ENCODE results near the gene CACNA1E.

Gene CACNA1E

GRCh38 chr1:181701891-181702290 is 218.6 kb downstream of the CACNA1E start:
- H4K20me1 ChIP-seq (ENCODE audit: low read depth, low read length) = no peaks in the 10 kb centered on the region
- H3K27me3 ChIP-seq (ENCODE audit: low read length) = no peaks in the 10 kb centered on the region
- H3F3A ChIP-seq (ENCODE audit: insufficient read depth) = no peaks in the 10 kb centered on the region
- no peaks in the 10 kb centered on the region for H3K9me2 ChIP-seq (replicated peaks; ENCODE audit: insufficient read depth, low read length)
- H3K4me2 ChIP-seq (ENCODE audit: low read depth, low read length, poor library complexity, severe bottlenecking) = no peak overlapping the region
- no peak overlapping the region for H3K4me3 ChIP-seq (ENCODE audit: insufficient read depth, low read length, poor library complexity, severe bottlenecking)
- no peaks in the 10 kb centered on the region for H3K79me2 ChIP-seq (ENCODE audit: insufficient read depth, low read length)
- H3K9ac ChIP-seq (ENCODE audit: low read length) = no peak overlapping the region
- no peaks in the 10 kb centered on the region for H3K36me3 ChIP-seq (ENCODE audit: low read length)
- no peak overlapping the region for H2AFZ ChIP-seq (ENCODE audit: low read depth, low read length, severe bottlenecking)
- TF ChIP-seq EZH2phosphoT487 (conservative IDR thresholded peaks at IDR 0.05; ENCODE audit: low read length) (no peak), CTCF (IDR thresholded peaks at IDR 0.05; ENCODE audit: insufficient read depth, low read length, poor library complexity, severe bottlenecking) (no peak)
- H3K9me3 ChIP-seq (ENCODE audit: insufficient read depth, low read length) = no peaks in the 10 kb centered on the region
- no peak overlapping the region for H3K27ac ChIP-seq (ENCODE audit: low read depth, low read length)

GRCh38 chr1:181704546-181704945 is 221.2 kb downstream of the CACNA1E start:
- H3F3A ChIP-seq (ENCODE audit: insufficient read depth) = no peaks in the 10 kb centered on the region
- H3K36me3 ChIP-seq (ENCODE audit: low read length) = no peaks in the 10 kb centered on the region
- H3K79me2 ChIP-seq (ENCODE audit: insufficient read depth, low read length) = no peaks in the 10 kb centered on the region
- no peaks in the 10 kb centered on the region for H3K27me3 ChIP-seq (ENCODE audit: low read length)
- no peaks in the 10 kb centered on the region for H3K9me2 ChIP-seq (replicated peaks; ENCODE audit: insufficient read depth, low read length)
- H4K20me1 ChIP-seq (ENCODE audit: low read depth, low read length) = no peaks in the 10 kb centered on the region
- no peaks in the 10 kb centered on the region for H3K9me3 ChIP-seq (ENCODE audit: insufficient read depth, low read length)
- H3K4me2 ChIP-seq (ENCODE audit: low read depth, low read length, poor library complexity, severe bottlenecking) = no peak overlapping the region
- no peak overlapping the region for H3K9ac ChIP-seq (ENCODE audit: low read length)
- no peak overlapping the region for H2AFZ ChIP-seq (ENCODE audit: low read depth, low read length, severe bottlenecking)
- no peak for TF ChIP-seq EZH2phosphoT487 (conservative IDR thresholded peaks at IDR 0.05; ENCODE audit: low read length)
- TF ChIP-seq CTCF (IDR thresholded peaks at IDR 0.05; ENCODE audit: insufficient read depth, low read length, poor library complexity, severe bottlenecking) = no peak
- no peak overlapping the region for H3K4me3 ChIP-seq (ENCODE audit: insufficient read depth, low read length, poor library complexity, severe bottlenecking)
- no peak overlapping the region for H3K27ac ChIP-seq (ENCODE audit: low read depth, low read length)

GRCh38 chr1:181711820-181712219 is 228.5 kb downstream of the CACNA1E start:
- no peaks in the 10 kb centered on the region for H3K36me3 ChIP-seq (ENCODE audit: low read length)
- H3K9me2 ChIP-seq (replicated peaks; ENCODE audit: insufficient read depth, low read length) = no peaks in the 10 kb centered on the region
- H4K20me1 ChIP-seq (ENCODE audit: low read depth, low read length) = no peaks in the 10 kb centered on the region
- H3K4me2 ChIP-seq (ENCODE audit: low read depth, low read length, poor library complexity, severe bottlenecking) = no peak overlapping the region
- H3F3A ChIP-seq (ENCODE audit: insufficient read depth) = no peaks in the 10 kb centered on the region
- H3K27me3 ChIP-seq (ENCODE audit: low read length) = no peaks in the 10 kb centered on the region
- no peak overlapping the region for H3K4me3 ChIP-seq (ENCODE audit: insufficient read depth, low read length, poor library complexity, severe bottlenecking)
- no peak overlapping the region for H2AFZ ChIP-seq (ENCODE audit: low read depth, low read length, severe bottlenecking)
- H3K79me2 ChIP-seq (ENCODE audit: insufficient read depth, low read length) = no peaks in the 10 kb centered on the region
- TF ChIP-seq EZH2phosphoT487 (conservative IDR thresholded peaks at IDR 0.05; ENCODE audit: low read length) (no peak), CTCF (IDR thresholded peaks at IDR 0.05; ENCODE audit: insufficient read depth, low read length, poor library complexity, severe bottlenecking) (no peak)
- H3K9ac ChIP-seq (ENCODE audit: low read length) = no peak overlapping the region
- H3K9me3 ChIP-seq (ENCODE audit: insufficient read depth, low read length) = no peaks in the 10 kb centered on the region
- H3K27ac ChIP-seq (ENCODE audit: low read depth, low read length) = no peak overlapping the region

Data from SU-DHL-6 (cell line).